K562 (cell line): Measurements from ENCODE around the gene PCSK5. TPM values are rescaled to one million over a fixed set of nuclear protein-coding genes. Genes with fewer than 3 reads are reported as not detected.

Experiments used
- ATAC-seq: fragments of 200-7000 bp; cut with Tn5 transposase; 3 replicates; pipeline ENCODE4 v1.9.1; 2020; ENCODE audit warnings: moderate library complexity
- BruUV-seq: library from RNA; stranded (reverse); fragments of 400-500 nt; replicated peaks from 2 replicates; lab custom pipeline; 2021; lab: Mats Ljungman, UMichigan
- CTCF ChIA-PET: fragments of 300-600 bp; formaldehyde crosslinking; extraction: SDS; loops from one replicate; lab custom pipeline; 2021; ENCODE audit warnings: low intra/inter-chr PET ratio; lab: Yijun Ruan, JAX
- POLR2A ChIA-PET: fragments of 300-600, 350-650 bp; sonication (Branson Sonifier 250); formaldehyde crosslinking; extraction: SDS; loops from one replicate; lab custom pipeline; 2021; ENCODE audit warnings: antibody characterized with exemption, inconsistent platforms; lab: Yijun Ruan, JAX
- DNase-seq, 4 experiments: peaks; one replicate each; pipeline versions ENCODE4 v3.0.0 to v3.0.0-alpha.2; 2011 to 2018; ENCODE audit warnings: low spot score in 3 of 4, mixed read lengths in 3 of 4; ENCODE audit errors: extremely low read depth in 1 of 4
- FAIRE-seq: peaks from 2 replicates; lab custom pipeline; 2011; peaks lifted over from hg19 to GRCh38; lab: Jason Lieb, UNC
- H2AFZ ChIP-seq: 2 replicates; pipeline ENCODE4 v1.6.0; 2011; ENCODE audit warnings: low read depth, low read length, control low read depth, inconsistent platforms
- H3K27ac ChIP-seq: fragments of 200-600 bp; 3 replicates; pipeline ENCODE4 v1.8.0; 2011; ENCODE audit warnings: low read depth, mild to moderate bottlenecking, control low read depth, inconsistent platforms, low read length, moderate library complexity, mixed read lengths; ENCODE audit errors: extremely low read depth
- H3K27me3 ChIP-seq, 2 experiments: fragments of 300-600 bp in 1 of 2; 2 replicates in 1 of 2; 3 replicates in 1 of 2; pipeline versions ENCODE4 v1.6.0 to v1.8.0; 2011; ENCODE audit warnings: inconsistent platforms in 2 of 2, low read length in 2 of 2, mild to moderate bottlenecking in 1 of 2, mixed read lengths in 1 of 2, moderate library complexity in 1 of 2; ENCODE audit not compliant: control insufficient read depth in 2 of 2, insufficient read depth in 2 of 2
- H3K36me3 ChIP-seq: fragments of 300-600 bp; 3 replicates; pipeline ENCODE4 v1.8.0; 2011; ENCODE audit warnings: mild to moderate bottlenecking, low read length, inconsistent platforms; ENCODE audit not compliant: control insufficient read depth, insufficient read depth
- H3K4me1 ChIP-seq, 2 experiments: fragments of 200-600 bp in 1 of 2; replicated peaks in 1 of 2; 2 replicates in 1 of 2; 3 replicates in 1 of 2; pipeline versions ENCODE4 v1.5.1 to v1.8.0; 2011; ENCODE audit warnings: inconsistent platforms in 2 of 2, low read length in 2 of 2, mild to moderate bottlenecking in 1 of 2, mixed read lengths in 1 of 2, moderate library complexity in 1 of 2; ENCODE audit not compliant: control insufficient read depth in 2 of 2, insufficient read depth in 2 of 2
- H3K4me2 ChIP-seq: 2 replicates; pipeline ENCODE4 v1.6.1; 2011; ENCODE audit warnings: low read length, control low read depth, inconsistent platforms, mixed read lengths; ENCODE audit not compliant: insufficient read depth
- H3K4me3 ChIP-seq: fragments of 200-600 bp; sonication (generic), shearing (Covaris generic); 2 replicates; pipeline ENCODE4 v1.5.1; 2016; ENCODE audit warnings: control low read depth, inconsistent platforms
- H3K79me2 ChIP-seq: fragments of 200-600 bp; 3 replicates; pipeline ENCODE4 v1.8.0; 2011; ENCODE audit warnings: low read length, inconsistent platforms; ENCODE audit not compliant: control insufficient read depth, insufficient read depth
- H3K9ac ChIP-seq, 2 experiments: 2 replicates each; pipeline versions ENCODE4 v1.6.0 to v1.6.1; 2011; ENCODE audit warnings: low read depth in 2 of 2, low read length in 2 of 2, control low read depth in 1 of 2, inconsistent platforms in 1 of 2, mild to moderate bottlenecking in 1 of 2, mixed read lengths in 1 of 2; ENCODE audit not compliant: insufficient read depth in 1 of 2
- H3K9me1 ChIP-seq: one replicate; pipeline ENCODE4 v1.6.0; 2011; ENCODE audit warnings: inconsistent platforms, mild to moderate bottlenecking, low read length, moderate library complexity; ENCODE audit not compliant: control insufficient read depth, insufficient read depth
- H3K9me3 ChIP-seq: replicated peaks from 2 replicates; pipeline ENCODE4 v1.5.1; 2011; ENCODE audit warnings: low read depth, low read length, inconsistent platforms; ENCODE audit not compliant: control insufficient read depth, insufficient read depth
- H4K20me1 ChIP-seq: replicated peaks from 2 replicates; pipeline ENCODE4 v1.6.1; 2011; ENCODE audit warnings: low read length, inconsistent platforms, mixed read lengths; ENCODE audit not compliant: control insufficient read depth, insufficient read depth
- CBX2 ChIP-seq: fragments of 200-600 bp; sonication (generic); IDR thresholded peaks from one replicate; pipeline ENCODE4 v1.6.1; 2012; ENCODE audit warnings: mild to moderate bottlenecking, low read length, inconsistent platforms; ENCODE audit not compliant: insufficient read depth, poor library complexity, severe bottlenecking
- CREB1 ChIP-seq, 2 experiments: sonication (generic) in 1 of 2; formaldehyde crosslinking in 1 of 2; IDR thresholded peaks; 2 replicates each; pipeline versions ENCODE4 v1.6.1 to v1.8.0; 2012 to 2022; ENCODE audit warnings: inconsistent platforms in 1 of 2, mild to moderate bottlenecking in 1 of 2, missing genetic modification reagents in 1 of 2, moderate library complexity in 1 of 2
- ELF2 ChIP-seq: fragments of 250-450 bp; sonication (Bioruptor Pico); IDR thresholded peaks from 2 replicates; pipeline ENCODE4 v1.5.0; 2021; ENCODE audit warnings: mild to moderate bottlenecking
- HMG20B ChIP-seq: fragments of 250-450 bp; sonication (Bioruptor Pico); IDR thresholded peaks from 2 replicates; pipeline ENCODE4 v1.5.0; 2021; ENCODE audit warnings: mild to moderate bottlenecking
- POU5F1 ChIP-seq: fragments of 150-350 bp; IDR thresholded peaks from 2 replicates; pipeline ENCODE4 v1.6.1; 2014; ENCODE audit warnings: borderline replicate concordance, low read length, low read depth, mild to moderate bottlenecking; ENCODE audit not compliant: partially characterized antibody
- RFX1 ChIP-seq: fragments of 450-650 bp; IDR thresholded peaks from 2 replicates; pipeline ENCODE4 v1.6.1; 2016; ENCODE audit warnings: mild to moderate bottlenecking, moderate library complexity
- TAF15 ChIP-seq: fragments of 200-400 bp; formaldehyde crosslinking; IDR thresholded peaks from 2 replicates; pipeline ENCODE4 v1.6.1; 2017; ENCODE audit warnings: mild to moderate bottlenecking, low read depth, low read length, moderate library complexity
- ZC3H11A ChIP-seq: IDR thresholded peaks from 2 replicates; pipeline ENCODE4 v1.6.1; 2012; ENCODE audit warnings: low read depth, low read length, improper control_type of control experiment
- ZNF165 ChIP-seq: fragments of 250-450 bp; sonication (Bioruptor Pico); IDR thresholded peaks from 2 replicates; pipeline ENCODE4 v1.4.0; 2020; ENCODE audit warnings: borderline replicate concordance
- WGBS: fragments of 100-300 bp; shearing (Covaris generic); methylation state at CpG from one replicate; pipeline ENCODE4 v1.1.6; 2016; ENCODE audit warnings: low coverage, mixed read lengths; ENCODE audit not compliant: insufficient coverage; ENCODE audit errors: missing lambda C conversion rate; 5-methylcytosine and 5-hydroxymethylcytosine counted together
- in situ Hi-C: fragments of 300-500 bp; cut with MboI; formaldehyde crosslinking; loops from 4 replicates; pipeline ENCODE4 v1.15.0; 2018; ENCODE audit warnings: inconsistent platforms, mixed read lengths
- intact Hi-C: fragments of 100-400 bp; cut with micrococcal nuclease; formaldehyde crosslinking; loops from 2 replicates; pipeline ENCODE4 v1.14.2; 2022
- polyA plus RNA-seq, 8 experiments: library from polyadenylated mRNA; depleted of rRNA in 4 of 8; stranded (reverse) in 5 of 8; unstranded in 3 of 8; fragments of >200 nt; fragmentation: Nextera tagmentation in 2 of 8; fragmentation: Illumina TruSeq in 1 of 8; extraction: Ambion mirVana in 2 of 8; extraction: Trizol in 1 of 8; gene quantifications; 2 replicates each; pipeline versions ENCODE4 v1.2.1 to v1.2.3, GENCODE V29; 2011 to 2014; ENCODE audit warnings: inconsistent platforms in 1 of 8, missing spikeins in 1 of 8
- total RNA-seq, 7 experiments: library from RNA; depleted of rRNA in 6 of 7; stranded (reverse); fragments of >200 nt in 6 of 7; fragmentation: Illumina TruSeq in 2 of 7; extraction: Trizol in 2 of 7; gene quantifications; 2 replicates each; pipeline versions ENCODE4 v1.2.1 to v1.2.3, GENCODE V29; 2011 to 2021; ENCODE audit warnings: low replicate concordance in 1 of 7
- TF ChIP-seq, protein P1 (sequence below): fragments of 250-450 bp; sonication (Bioruptor Pico); IDR thresholded peaks from 2 replicates; pipeline ENCODE4 v1.4.0; 2020; ENCODE audit warnings: mild to moderate bottlenecking, moderate library complexity
- TF ChIP-seq, protein P2 (sequence below): fragments of 450-650 bp; IDR thresholded peaks from 2 replicates; pipeline ENCODE4 v1.6.1; 2018; ENCODE audit warnings: mild to moderate bottlenecking, low read depth; ENCODE audit not compliant: partially characterized antibody
- TF ChIP-seq, protein P3 (sequence below): fragments of 450-650 bp; IDR thresholded peaks from 2 replicates; pipeline ENCODE4 v1.6.1; 2016; ENCODE audit warnings: mild to moderate bottlenecking
- TF ChIP-seq, protein P4 (sequence below): IDR thresholded peaks from 2 replicates; pipeline ENCODE4 v1.6.1; 2014; ENCODE audit warnings: antibody characterized with exemption

PCSK5 gene
- total and polyA plus RNA-seq, 9 of the 15 experiments (the other 6 are each of a cell fraction or from before 2014, with no cell fraction given) = not detected

DNA sequence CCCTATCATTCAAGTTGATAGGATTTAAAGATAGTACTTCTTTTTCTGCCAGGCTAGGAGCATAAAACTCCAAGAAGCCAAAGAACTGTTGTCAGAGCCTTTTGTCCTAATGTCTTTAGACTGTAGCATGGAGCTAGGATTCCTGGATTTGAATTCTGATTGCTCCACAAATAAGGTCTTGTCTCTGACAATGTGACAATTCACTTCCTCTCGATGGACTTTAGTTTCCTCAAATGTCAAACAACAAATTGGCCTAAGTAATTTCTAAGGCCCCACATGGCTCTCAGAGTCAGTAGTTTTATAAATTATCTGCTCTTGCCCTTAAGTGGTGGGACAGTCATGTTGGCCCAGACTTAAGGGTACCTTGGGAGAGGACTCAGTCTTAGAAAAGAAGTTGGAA is 467.1 kb downstream of the PCSK5 start:
- WGBS = 20% methylated on average over 1 of the region's 1 CpG
- Histone ChIP-seq H3K9me3 (no peaks in the 10 kb centered on the region), H2AFZ (no peak overlapping the region), H3K36me3 (no peaks in the 10 kb centered on the region; the same call in 2 of the 3 replicates), H3K27me3 (no peaks in the 10 kb centered on the region), H4K20me1 (no peaks in the 10 kb centered on the region), H3K4me3 (no peak overlapping the region), H3K27ac (no peak overlapping the region), H3K79me2 (no peaks in the 10 kb centered on the region), H3K4me1 (peaks cover 6 to 43% of the 10 kb centered on the region in 2 experiments; a peak in 3 of 5 replicates), H3K9ac (no peak overlapping the region), H3K9me1 (no peaks in the 10 kb centered on the region), H3K4me2 (no peak overlapping the region)
- intact Hi-C loops = no loop called here
- BruUV-seq = no TSS peak
- ATAC-seq (no peak), FAIRE-seq (no peak), DNase-seq (no peak)
- ChIA-PET POLR2A (interaction anchor here (1.0 kb wide), 1 partner anchor 23 kb away, joined by 3 read pairs; no protein-coding TSS in a partner anchor), CTCF (no interaction called here)
- in situ Hi-C loops = no loop called here
- no peak for TF ChIP-seq CREB1 (IDR thresholded peaks at IDR 0.05)
- TF ChIP-seq CREB1 (CRISPR knock-in tag; IDR thresholded peaks at IDR 0.05) = no peak
- TF ChIP-seq ZNF165 (CRISPR knock-in tag) = no peak
- TF ChIP-seq CBX2 = no peak
- no peak for TF ChIP-seq ELF2 (CRISPR knock-in tag)
- no peak for TF ChIP-seq POU5F1
- no peak for TF ChIP-seq ZC3H11A
- no peak for TF ChIP-seq RFX1
- TF ChIP-seq TAF15 = no peak
- TF ChIP-seq, protein P1, sequence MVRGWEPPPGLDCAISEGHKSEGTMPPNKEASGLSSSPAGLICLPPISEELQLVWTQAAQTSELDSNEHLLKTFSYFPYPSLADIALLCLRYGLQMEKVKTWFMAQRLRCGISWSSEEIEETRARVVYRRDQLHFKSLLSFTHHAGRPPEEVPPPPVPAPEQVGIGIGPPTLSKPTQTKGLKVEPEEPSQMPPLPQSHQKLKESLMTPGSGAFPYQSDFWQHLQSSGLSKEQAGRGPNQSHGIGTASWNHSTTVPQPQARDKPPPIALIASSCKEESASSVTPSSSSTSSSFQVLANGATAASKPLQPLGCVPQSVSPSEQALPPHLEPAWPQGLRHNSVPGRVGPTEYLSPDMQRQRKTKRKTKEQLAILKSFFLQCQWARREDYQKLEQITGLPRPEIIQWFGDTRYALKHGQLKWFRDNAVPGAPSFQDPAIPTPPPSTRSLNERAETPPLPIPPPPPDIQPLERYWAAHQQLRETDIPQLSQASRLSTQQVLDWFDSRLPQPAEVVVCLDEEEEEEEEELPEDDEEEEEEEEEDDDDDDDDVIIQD = no peak
- TF ChIP-seq, protein P2, sequence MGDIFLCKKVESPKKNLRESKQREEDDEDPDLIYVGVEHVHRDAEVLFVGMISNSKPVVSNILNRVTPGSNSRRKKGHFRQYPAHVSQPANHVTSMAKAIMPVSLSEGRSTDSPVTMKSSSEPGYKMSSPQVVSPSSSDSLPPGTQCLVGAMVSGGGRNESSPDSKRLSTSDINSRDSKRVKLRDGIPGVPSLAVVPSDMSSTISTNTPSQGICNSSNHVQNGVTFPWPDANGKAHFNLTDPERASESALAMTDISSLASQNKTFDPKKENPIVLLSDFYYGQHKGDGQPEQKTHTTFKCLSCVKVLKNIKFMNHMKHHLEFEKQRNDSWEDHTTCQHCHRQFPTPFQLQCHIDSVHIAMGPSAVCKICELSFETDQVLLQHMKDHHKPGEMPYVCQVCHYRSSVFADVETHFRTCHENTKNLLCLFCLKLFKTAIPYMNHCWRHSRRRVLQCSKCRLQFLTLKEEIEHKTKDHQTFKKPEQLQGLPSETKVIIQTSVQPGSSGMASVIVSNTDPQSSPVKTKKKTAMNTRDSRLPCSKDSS = no peak
- no peak for TF ChIP-seq HMG20B
- TF ChIP-seq, protein P3, sequence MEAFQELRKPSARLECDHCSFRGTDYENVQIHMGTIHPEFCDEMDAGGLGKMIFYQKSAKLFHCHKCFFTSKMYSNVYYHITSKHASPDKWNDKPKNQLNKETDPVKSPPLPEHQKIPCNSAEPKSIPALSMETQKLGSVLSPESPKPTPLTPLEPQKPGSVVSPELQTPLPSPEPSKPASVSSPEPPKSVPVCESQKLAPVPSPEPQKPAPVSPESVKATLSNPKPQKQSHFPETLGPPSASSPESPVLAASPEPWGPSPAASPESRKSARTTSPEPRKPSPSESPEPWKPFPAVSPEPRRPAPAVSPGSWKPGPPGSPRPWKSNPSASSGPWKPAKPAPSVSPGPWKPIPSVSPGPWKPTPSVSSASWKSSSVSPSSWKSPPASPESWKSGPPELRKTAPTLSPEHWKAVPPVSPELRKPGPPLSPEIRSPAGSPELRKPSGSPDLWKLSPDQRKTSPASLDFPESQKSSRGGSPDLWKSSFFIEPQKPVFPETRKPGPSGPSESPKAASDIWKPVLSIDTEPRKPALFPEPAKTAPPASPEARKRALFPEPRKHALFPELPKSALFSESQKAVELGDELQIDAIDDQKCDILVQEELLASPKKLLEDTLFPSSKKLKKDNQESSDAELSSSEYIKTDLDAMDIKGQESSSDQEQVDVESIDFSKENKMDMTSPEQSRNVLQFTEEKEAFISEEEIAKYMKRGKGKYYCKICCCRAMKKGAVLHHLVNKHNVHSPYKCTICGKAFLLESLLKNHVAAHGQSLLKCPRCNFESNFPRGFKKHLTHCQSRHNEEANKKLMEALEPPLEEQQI = no peak
- TF ChIP-seq, protein P4, sequence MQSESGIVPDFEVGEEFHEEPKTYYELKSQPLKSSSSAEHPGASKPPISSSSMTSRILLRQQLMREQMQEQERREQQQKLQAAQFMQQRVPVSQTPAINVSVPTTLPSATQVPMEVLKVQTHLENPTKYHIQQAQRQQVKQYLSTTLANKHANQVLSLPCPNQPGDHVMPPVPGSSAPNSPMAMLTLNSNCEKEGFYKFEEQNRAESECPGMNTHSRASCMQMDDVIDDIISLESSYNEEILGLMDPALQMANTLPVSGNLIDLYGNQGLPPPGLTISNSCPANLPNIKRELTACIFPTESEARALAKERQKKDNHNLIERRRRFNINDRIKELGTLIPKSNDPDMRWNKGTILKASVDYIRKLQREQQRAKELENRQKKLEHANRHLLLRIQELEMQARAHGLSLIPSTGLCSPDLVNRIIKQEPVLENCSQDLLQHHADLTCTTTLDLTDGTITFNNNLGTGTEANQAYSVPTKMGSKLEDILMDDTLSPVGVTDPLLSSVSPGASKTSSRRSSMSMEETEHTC = no peak
